ENCODE results near the gene NXN.
A peak's percentile ranks its signal among the peaks of the same experiment; 100 is the strongest.

GRCh38 chr17:1003972-1004768, 24.6 kb upstream of the NXN start:
- TF ChIP-seq POLR2AphosphoS5 (IDR thresholded peaks at IDR 0.05; ENCODE audit: low read depth, low read length) (no peak), POLR2A (IDR thresholded peaks at IDR 0.05; ENCODE audit: low read depth, low read length) (0 out of 2 replicates have a peak, but pooled peaks have one; percentile 2)
